Activated effector memory CD4-positive, alpha-beta T cell treated with Interleukin-2 at 50 U/mL for 16 hours (primary cell): ENCODE data around the gene BHLHA15.
"Not testable (repeated sequence)": the region's sequence is repeated elsewhere in the genome, so short reads cannot be mapped to it uniquely, and the experiment has no call there.

Source experiments
- DNase-seq: peaks from one replicate; pipeline ENCODE4 v3.0.0-alpha.2; 2020

Gene BHLHA15

GRCh38 chr7:98211676-98212531, 665 bp downstream of the BHLHA15 start:
- DNase-seq: no peak

- no peak for DNase-seq
These were observed 1.3 kb downstream of the BHLHA15 start for GRCh38 chr7:98212532-98213041.

- no peak for DNase-seq
These were observed 2.2 kb downstream of the BHLHA15 start for GRCh38 chr7:98213296-98213887.

DNA sequence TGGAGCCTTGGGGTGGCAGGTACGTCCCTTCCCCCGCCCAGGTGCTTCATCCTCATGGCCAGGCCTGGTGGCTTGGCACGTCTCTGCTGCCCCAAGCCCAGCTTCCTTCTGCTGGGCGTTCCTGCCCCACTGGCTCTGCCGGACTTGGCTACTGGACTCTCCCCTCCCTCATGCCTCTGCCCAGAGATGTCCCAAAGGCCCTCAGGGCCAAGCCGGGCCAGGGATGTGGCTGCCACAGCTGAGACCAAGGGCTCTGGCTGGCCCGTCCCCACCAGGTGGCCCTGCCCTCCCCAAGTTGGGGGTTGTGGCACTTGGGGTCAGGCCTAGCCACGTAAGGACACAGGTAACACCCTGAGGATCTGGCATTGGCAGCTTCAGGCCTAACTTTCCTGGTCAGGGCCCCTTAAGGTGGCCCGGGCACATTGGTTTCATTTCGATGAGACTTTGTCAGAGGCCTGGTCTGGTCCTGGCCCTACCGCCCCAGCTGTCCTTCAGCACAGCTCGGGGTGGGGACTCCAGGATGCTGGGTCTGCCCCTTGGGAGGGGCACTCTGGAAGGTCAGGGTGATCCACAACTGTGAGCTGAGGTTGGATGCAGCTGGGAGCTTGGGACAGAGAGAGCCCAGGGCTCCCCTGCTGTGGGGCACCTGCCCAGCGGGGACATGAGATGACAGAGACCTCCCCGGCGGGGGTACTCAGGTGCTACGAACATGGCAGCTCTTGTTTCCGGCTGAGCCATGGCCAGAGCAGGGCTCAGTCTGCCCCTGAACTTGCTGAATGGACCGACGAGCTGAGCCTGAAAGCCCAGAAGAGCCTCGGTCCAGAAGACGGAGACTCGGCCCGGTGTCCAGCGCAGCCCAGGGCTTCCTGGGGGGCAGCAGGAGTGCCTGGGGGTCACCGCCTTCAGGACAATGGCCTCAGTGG, 2.9 kb downstream of the BHLHA15 start:
- no peak for DNase-seq

- DNase-seq: no peak
These were observed 3.6 kb downstream of the BHLHA15 start for GRCh38 chr7:98214811-98215321.

DNA sequence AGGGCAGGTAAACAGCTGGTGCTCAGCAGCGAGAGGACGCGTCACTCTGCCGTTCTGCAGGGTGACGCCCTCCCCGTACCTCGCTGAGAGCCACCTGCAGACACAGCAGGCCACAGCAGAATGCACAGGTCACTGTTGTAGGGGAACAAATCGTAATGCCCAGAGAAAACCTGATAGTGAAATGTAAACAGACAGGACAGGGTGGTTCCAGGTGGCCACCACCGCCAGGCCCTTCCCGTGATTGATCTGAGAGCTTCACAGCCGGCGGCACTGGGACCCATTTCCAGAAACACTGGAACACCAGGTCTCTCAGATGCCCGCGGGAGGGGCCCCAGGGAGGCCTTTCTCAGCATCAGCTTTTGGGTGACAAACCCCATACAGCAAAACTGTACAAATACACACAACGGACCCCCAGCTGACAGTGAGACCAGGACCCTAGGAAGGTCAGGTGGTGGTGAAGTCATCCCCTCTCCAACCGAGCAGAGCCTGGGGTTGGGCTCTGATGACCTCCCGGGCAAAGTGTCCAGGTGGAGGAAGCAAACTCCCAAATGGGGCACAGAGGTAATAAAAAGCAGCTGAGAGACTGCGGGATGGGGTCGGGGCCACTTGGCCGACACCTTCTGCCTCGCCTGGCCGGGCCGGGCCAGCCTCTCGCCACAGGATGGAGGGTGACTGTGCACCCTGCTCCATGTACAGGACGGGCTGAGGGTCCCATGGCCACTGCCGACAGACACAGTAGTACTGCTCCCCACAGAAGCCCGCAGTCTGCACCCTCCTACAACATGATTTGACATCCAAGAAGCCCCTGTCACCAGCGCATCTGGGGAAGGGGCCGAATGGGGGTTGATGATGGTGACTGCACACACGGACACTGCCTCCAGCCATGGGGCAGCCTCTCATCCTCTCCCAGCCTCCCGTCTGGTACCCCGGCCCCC, 4.6 kb downstream of the BHLHA15 start:
- no peak for DNase-seq

GRCh38 chr7:98216941-98217622, 5.8 kb downstream of the BHLHA15 start:
- DNase-seq: no peak

- DNase-seq: no peak
These were observed 6.7 kb downstream of the BHLHA15 start for GRCh38 chr7:98217623-98218582.

- DNase-seq: not testable (repeated sequence)
These were observed 8.1 kb downstream of the BHLHA15 start for GRCh38 chr7:98219382-98219781.

DNA sequence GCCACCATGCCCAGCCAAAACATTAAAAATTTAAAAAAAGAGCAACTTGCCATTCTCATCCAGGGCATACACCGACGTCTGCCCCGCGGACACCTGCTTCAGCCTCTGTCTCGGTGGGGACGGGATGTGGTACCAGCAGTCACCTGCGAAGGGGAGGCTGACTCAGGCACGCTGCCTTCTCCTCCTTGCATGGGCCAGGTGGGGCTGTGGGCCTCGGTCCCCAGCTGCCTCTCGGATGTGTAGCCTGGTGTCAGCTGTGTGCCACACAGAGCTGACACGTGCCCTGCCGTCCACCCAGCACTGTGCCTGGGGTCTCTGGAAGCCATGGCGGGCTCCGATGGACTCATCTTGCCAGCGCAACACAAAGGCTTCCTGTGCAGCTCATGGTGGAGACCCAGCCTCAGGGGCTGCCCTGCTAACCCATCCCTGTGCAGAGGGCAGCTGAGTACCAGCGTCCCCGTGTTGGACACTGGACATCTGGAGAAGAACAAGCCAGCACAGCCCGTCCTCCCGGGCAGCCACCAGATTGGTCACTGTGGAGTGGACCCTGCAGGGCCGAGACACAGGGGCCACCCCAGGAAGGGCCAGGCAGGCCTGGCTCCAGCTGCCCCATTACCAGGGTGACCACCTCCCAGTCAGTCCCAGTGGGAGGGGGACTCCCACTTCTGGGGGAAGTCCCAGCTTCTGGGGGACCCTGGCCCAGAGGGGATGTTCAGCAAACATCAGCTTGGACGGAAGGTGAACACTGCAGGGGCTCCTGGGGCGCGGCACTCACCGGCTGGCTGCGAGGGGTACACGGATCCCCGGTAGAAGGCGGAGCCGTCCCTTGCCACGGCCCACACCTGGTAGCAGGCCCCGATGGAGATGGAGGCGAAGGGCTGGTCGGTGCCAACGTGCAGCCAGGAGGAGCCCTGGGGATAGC, 10.6 kb downstream of the BHLHA15 start:
- DNase-seq: no peak

- no peak for DNase-seq
These were observed 11.4 kb downstream of the BHLHA15 start for GRCh38 chr7:98222533-98223195.

DNA sequence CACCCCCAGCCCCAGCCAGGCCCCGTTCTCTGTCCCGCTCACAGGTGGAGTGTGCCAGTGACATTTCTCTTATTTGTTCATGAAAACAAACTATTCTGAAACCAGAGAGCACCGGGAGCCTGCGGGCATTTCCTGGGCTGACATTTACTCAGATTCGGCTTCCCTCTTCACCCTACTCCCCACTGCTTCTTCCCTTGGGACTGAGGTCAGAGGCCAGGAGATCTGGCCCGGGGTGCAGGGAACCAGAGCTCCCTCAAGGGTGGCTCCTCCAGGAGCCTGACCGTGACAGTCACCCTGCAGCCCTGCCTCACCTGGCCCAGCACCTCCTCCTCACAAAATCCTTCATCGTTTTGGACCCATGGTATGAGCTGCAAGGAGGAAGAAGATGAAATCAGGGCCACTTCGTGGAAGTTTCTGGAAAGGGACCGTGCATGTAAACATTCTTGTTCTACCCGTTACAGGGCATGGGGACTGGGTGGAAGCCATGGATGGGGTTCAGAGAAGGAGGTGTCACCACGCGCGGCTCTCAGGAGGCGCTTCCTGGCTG, 12.2 kb downstream of the BHLHA15 start:
- no peak for DNase-seq

- no peak for DNase-seq
These were observed 12.9 kb downstream of the BHLHA15 start for GRCh38 chr7:98223898-98224700.

DNA sequence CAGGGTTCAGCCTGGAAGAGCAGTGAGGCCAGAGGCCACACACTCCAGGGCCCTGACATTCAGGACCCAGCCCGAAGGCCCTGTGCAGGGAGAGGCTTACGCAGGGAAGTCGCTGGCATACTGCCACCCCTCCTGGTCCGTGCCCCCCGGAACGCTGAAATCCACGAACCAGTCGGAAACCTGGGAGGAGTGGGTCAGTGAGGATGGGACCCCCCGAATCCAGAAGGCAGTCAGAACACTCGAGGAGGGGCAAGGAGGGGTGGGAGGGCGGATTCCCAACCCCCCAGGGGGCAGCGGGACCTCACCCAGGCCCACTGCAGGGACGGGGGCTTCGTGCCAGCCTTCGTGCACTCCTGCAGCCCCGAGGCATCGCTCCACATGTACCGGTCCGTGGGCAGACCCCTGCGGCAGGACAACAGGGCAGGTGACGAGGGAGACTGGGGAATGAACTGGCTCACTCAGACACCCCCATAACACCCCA, 13.5 kb downstream of the BHLHA15 start:
- DNase-seq: no peak

DNA sequence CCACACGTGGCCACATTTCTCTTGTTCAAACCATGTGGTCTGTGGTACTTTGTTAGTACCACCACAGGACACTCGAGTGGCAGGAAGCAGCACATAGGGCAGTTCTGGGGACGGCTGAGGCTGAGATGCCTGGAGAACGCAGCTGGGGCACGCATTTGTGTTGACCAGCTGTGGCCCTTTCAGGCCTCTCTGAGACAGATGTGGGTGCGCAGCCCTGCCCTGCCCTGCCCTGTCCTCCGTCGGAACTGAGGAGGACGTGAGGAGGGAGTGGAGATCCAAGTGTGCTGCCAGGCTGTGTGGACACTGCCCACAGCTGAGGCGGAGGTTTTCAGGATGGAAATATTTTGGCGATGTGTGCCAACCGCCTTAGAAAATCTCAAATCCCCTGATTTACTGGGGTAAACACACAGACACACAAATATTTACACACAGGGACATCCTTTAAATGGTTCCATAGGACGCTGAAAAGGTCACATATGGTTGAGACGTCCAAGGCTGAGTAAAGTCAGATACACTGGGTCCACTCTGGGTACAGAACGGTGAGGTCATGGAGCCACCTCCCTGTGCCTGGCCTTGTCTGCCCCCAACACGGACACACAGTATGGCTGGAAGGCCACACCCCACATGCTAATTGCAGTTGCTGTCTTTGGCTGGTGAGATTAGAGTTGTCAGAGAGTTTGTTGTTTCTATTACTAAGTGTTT, 14.8 kb downstream of the BHLHA15 start:
- DNase-seq: no peak

DNA sequence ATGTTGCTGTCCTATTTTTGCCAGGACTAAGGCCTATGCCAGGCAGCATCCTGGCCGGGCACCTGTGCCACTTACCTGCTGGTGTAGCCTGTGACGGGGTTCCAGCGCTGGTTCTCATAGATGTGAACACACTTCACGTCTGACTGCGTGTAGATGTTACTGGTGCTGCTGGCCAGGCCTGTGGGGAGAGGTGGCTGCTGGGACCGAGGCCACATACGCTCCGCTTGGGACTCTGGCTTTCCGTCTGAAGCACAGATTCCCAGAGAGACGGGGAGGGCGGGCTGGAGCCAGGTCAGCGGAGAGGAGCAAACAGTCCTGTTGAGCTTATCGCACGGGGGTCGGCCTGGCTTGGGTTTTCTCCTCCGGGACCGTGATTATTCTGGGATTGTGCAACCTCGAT, 16.7 kb downstream of the BHLHA15 start:
- no peak for DNase-seq
